GM23248 (cell line): ENCODE measurements around the gene PNPLA1.

Experiments used
- EZH2 ChIP-seq: fragments of 200-600 bp; sonication (generic); IDR thresholded peaks from 2 replicates; pipeline ENCODE4 v1.6.1; 2018; ENCODE audit warnings: antibody characterized with exemption, mild to moderate bottlenecking; ENCODE audit not compliant: insufficient read depth, poor library complexity, severe bottlenecking
- EZH2phosphoT487 ChIP-seq: fragments of 200-600 bp; sonication (generic); IDR thresholded peaks from 2 replicates; pipeline ENCODE4 v1.6.1; 2018; ENCODE audit warnings: antibody characterized with exemption, moderate library complexity, mild to moderate bottlenecking, low read depth; ENCODE audit not compliant: insufficient read depth

- no peak for TF ChIP-seq EZH2phosphoT487
- TF ChIP-seq EZH2: no peak
Measured at GRCh38 chr6:36349240-36349639, 79.4 kb downstream of the PNPLA1 start.
